Measurements from ENCODE around the gene EXOC1.

The EXOC1 gene

GRCh38 chr4:55876387-55876786 lies 22.9 kb downstream of the EXOC1 start:
- peaks cover 67% of the 10 kb centered on the region for H3K36me3 ChIP-seq (ENCODE audit: control insufficient read depth, low read length)
- H3K4me1 ChIP-seq (ENCODE audit: control insufficient read depth, low read length), result peaks cover 30% of the 10 kb centered on the region
- H3K79me2 ChIP-seq (ENCODE audit: control insufficient read depth, low read length), result no peaks in the 10 kb centered on the region
- H3K4me2 ChIP-seq (ENCODE audit: low read length), result peak overlapping the region; percentile 15; the same call in 1 of the 2 replicates
- H3K27me3 ChIP-seq (ENCODE audit: control insufficient read depth, low read length), result no peaks in the 10 kb centered on the region
- H3K9me2 ChIP-seq (replicated peaks; ENCODE audit: control insufficient read depth, low read length), result no peaks in the 10 kb centered on the region
- no peak for TF ChIP-seq CTCF (IDR thresholded peaks at IDR 0.05; ENCODE audit: low read depth, low read length, poor library complexity, severe bottlenecking)
- TF ChIP-seq EZH2phosphoT487 (IDR thresholded peaks at IDR 0.05; ENCODE audit: borderline replicate concordance, low read length), result no peak
- 0 out of 2 replicates have a peak, but pooled peaks cover 2% of the 10 kb centered on the region for H3F3A ChIP-seq (ENCODE audit: control insufficient read depth, insufficient read depth)
- no peak overlapping the region for H3K4me3 ChIP-seq (ENCODE audit: low read length)
- H3K9me3 ChIP-seq (ENCODE audit: control insufficient read depth, insufficient read depth, low read length), result peaks cover 4% of the 10 kb centered on the region; the same call in 1 of the 2 replicates
- H4K20me1 ChIP-seq (ENCODE audit: control insufficient read depth, insufficient read depth, low read depth, low read length), result no peaks in the 10 kb centered on the region
- H3K27ac ChIP-seq (ENCODE audit: low read depth, low read length), result no peak overlapping the region

DNA sequence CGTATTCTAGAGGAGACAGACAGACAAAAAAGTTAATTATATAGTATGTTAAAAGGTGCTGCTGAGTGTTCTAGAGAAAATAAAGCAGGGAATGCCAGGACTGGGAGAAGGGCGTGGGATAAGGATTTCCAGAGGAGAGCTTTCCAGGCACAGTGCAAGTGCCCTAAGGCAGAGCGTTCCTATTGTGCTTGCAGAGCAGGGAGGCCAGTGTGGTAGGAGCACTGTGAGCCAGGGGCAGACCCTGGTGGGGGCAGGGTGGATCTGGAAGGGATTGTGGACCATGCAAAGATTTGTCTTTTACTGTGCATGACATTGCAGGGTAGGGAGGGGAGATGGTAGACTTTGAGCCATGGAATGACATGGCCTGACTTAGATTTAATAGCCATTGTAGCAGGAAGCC lies 25.8 kb downstream of the EXOC1 start:
- Histone ChIP-seq H3F3A (ENCODE audit: control insufficient read depth, insufficient read depth) (peaks cover 16% of the 10 kb centered on the region), H3K9me3 (ENCODE audit: control insufficient read depth, insufficient read depth, low read length) (peaks cover 5% of the 10 kb centered on the region; the same call in 1 of the 2 replicates), H3K4me3 (ENCODE audit: low read length) (no peak overlapping the region), H3K36me3 (ENCODE audit: control insufficient read depth, low read length) (peaks cover 67% of the 10 kb centered on the region), H3K9me2 (replicated peaks; ENCODE audit: control insufficient read depth, low read length) (no peaks in the 10 kb centered on the region), H3K79me2 (ENCODE audit: control insufficient read depth, low read length) (no peaks in the 10 kb centered on the region), H3K27me3 (ENCODE audit: control insufficient read depth, low read length) (no peaks in the 10 kb centered on the region), H4K20me1 (ENCODE audit: control insufficient read depth, insufficient read depth, low read depth, low read length) (no peaks in the 10 kb centered on the region), H3K27ac (ENCODE audit: low read depth, low read length) (no peak overlapping the region), H3K4me2 (ENCODE audit: low read length) (no peak overlapping the region), H3K4me1 (ENCODE audit: control insufficient read depth, low read length) (peaks cover 52% of the 10 kb centered on the region)
- TF ChIP-seq CTCF (IDR thresholded peaks at IDR 0.05; ENCODE audit: low read depth, low read length, poor library complexity, severe bottlenecking) (no peak), EZH2phosphoT487 (IDR thresholded peaks at IDR 0.05; ENCODE audit: borderline replicate concordance, low read length) (no peak)

GRCh38 chr4:55880652-55881280 lies 27.3 kb downstream of the EXOC1 start:
- peaks cover 68% of the 10 kb centered on the region for H3K4me1 ChIP-seq (ENCODE audit: control insufficient read depth, low read length)
- TF ChIP-seq CTCF (IDR thresholded peaks at IDR 0.05; ENCODE audit: low read depth, low read length, poor library complexity, severe bottlenecking) (no peak), EZH2phosphoT487 (IDR thresholded peaks at IDR 0.05; ENCODE audit: borderline replicate concordance, low read length) (no peak)
- no peak overlapping the region for H3K4me2 ChIP-seq (ENCODE audit: low read length)
- H3F3A ChIP-seq (ENCODE audit: control insufficient read depth, insufficient read depth), result peaks cover 29% of the 10 kb centered on the region
- H3K9me2 ChIP-seq (replicated peaks; ENCODE audit: control insufficient read depth, low read length), result no peaks in the 10 kb centered on the region
- peaks cover 5% of the 10 kb centered on the region; the same call in 1 of the 2 replicates for H3K9me3 ChIP-seq (ENCODE audit: control insufficient read depth, insufficient read depth, low read length)
- H3K79me2 ChIP-seq (ENCODE audit: control insufficient read depth, low read length), result peaks cover under 1% of the 10 kb centered on the region
- H3K27ac ChIP-seq (ENCODE audit: low read depth, low read length), result no peak overlapping the region
- no peaks in the 10 kb centered on the region for H4K20me1 ChIP-seq (ENCODE audit: control insufficient read depth, insufficient read depth, low read depth, low read length)
- peaks cover 66% of the 10 kb centered on the region for H3K36me3 ChIP-seq (ENCODE audit: control insufficient read depth, low read length)
- H3K4me3 ChIP-seq (ENCODE audit: low read length), result no peak overlapping the region
- no peaks in the 10 kb centered on the region for H3K27me3 ChIP-seq (ENCODE audit: control insufficient read depth, low read length)
